Lower lobe of right lung (tissue), 2 donors: ENCODE data around the gene CWC27. TPM values are rescaled to one million over a fixed set of nuclear protein-coding genes. Genes with fewer than 3 reads are reported as not detected.

Source experiments
- ATAC-seq, 2 donors: fragments of 200-7000 bp; cut with Tn5 transposase; one replicate each; pipeline ENCODE4 v1.9.1; 2020 to 2022; ENCODE audit warnings: mild to moderate bottlenecking in 2 of 2, moderate library complexity in 2 of 2
- DNase-seq: peaks from one replicate; pipeline ENCODE4 v3.0.0-alpha.2; 2020
- H3K27ac ChIP-seq: fragments of 200-600 bp; one replicate; pipeline ENCODE4 v1.8.0; 2022
- H3K27me3 ChIP-seq: fragments of 200-600 bp; one replicate; pipeline ENCODE4 v1.8.0; 2022; ENCODE audit warnings: low read depth
- H3K36me3 ChIP-seq: fragments of 200-600 bp; one replicate; pipeline ENCODE4 v1.8.0; 2022; ENCODE audit warnings: mild to moderate bottlenecking
- H3K4me1 ChIP-seq: fragments of 200-600 bp; one replicate; pipeline ENCODE4 v1.8.0; 2022
- H3K4me3 ChIP-seq: fragments of 200-600 bp; one replicate; pipeline ENCODE4 v1.8.0; 2022; ENCODE audit warnings: mild to moderate bottlenecking
- H3K9me3 ChIP-seq: fragments of 200-600 bp; one replicate; pipeline ENCODE4 v1.8.0; 2022
- CTCF ChIP-seq: fragments of 200-600 bp; IDR thresholded peaks from one replicate; pipeline ENCODE4 v1.8.0; 2022; ENCODE audit warnings: antibody characterized with exemption, mild to moderate bottlenecking
- intact Hi-C: fragments of 100-400 bp; cut with DNase I; formaldehyde crosslinking; loops from one replicate; pipeline ENCODE4 v1.11.0; 2022
- total RNA-seq: library from RNA; stranded (reverse); fragmentation: NEBNext Ultra II Directional; extraction: Animal tissue kit (Norgen Biotek cat#: 25700); gene quantifications from one replicate; pipeline ENCODE4 v1.2.1, GENCODE V29; 2021
- donor health status: DM: no; HTN: yes; CAD: no; lungs with severe emphysema.

CWC27 gene
- total RNA-seq, 1 donor from 2014 or later: 17.3 TPM

DNA sequence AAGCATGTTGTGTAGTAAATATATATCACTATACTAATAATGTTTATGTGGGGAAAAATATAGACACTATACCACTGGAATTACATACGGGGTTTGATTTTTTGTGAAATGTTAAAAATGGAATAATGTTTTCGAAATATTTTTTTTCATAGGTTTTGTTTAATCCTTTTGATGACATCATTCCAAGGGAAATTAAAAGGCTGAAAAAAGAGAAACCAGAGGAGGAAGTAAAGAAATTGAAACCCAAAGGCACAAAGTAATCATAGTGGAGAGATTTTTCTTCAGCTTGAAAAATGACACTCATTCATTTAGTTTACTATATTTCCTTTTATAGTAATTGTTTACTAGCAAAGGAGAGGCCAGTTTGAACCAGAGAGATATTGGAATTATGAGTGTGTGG lies 17.6 kb downstream of the CWC27 start:
- TF ChIP-seq CTCF: no peak
- ATAC-seq (no peak), DNase-seq (no peak)
- H3K4me1 ChIP-seq: no peaks in the 10 kb centered on the region
- H3K27ac ChIP-seq: no peak overlapping the region
- H3K9me3 ChIP-seq: no peaks in the 10 kb centered on the region
- H3K4me3 ChIP-seq: no peak overlapping the region
- peaks cover 7% of the 10 kb centered on the region for H3K36me3 ChIP-seq
- intact Hi-C loops: loop anchor here (10.0 kb wide), 1 partner anchor 152 kb away; no protein-coding TSS in a partner anchor
- no peaks in the 10 kb centered on the region for H3K27me3 ChIP-seq

DNA sequence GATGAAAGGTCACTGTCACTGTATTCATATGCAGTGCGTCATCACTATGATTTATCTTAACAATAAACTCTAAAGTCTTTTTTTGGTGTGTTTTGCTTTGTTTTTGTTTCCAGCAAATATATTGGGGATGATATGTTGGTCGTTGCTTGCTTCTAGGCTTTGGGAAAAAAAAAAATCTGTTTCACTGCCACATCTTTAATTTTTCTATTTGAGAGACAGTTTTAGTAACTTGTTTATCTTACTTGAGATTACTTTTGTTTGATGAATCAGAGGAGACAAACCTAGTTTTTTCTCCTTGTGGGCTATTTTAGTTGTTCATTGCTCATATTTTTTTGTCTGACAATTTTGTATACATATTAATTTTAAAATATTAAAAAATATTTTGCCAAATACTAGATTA lies 19.4 kb downstream of the CWC27 start:
- H3K4me3 ChIP-seq: no peak overlapping the region
- intact Hi-C loops: loop anchor here (10.0 kb wide), 1 partner anchor 153 kb away; no protein-coding TSS in a partner anchor
- H3K9me3 ChIP-seq: no peaks in the 10 kb centered on the region
- H3K27ac ChIP-seq: no peak overlapping the region
- TF ChIP-seq CTCF: no peak
- no peaks in the 10 kb centered on the region for H3K27me3 ChIP-seq
- H3K36me3 ChIP-seq: peaks cover 7% of the 10 kb centered on the region
- no peak for DNase-seq
- no peaks in the 10 kb centered on the region for H3K4me1 ChIP-seq
- ATAC-seq: no peak

DNA sequence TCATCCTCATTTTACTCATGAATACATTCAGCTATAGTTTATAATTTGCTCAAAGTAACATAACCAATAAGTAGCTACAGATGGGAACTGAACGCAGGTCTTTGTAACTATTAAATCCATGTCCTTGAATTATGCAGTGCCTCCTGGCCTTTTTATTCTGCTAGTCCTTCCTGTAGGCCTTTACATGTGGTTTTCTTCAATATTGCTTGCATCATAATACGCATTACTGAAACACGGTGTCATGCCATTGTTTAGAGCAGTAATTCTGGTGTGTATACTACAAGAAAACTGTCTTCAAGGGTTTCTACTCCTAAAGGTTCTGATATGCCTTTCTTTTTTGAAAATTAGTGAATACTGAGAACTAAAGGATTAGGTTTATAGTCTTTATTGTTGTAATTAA lies 20.7 kb downstream of the CWC27 start:
- TF ChIP-seq CTCF: no peak
- Histone ChIP-seq H3K9me3 (no peaks in the 10 kb centered on the region), H3K27me3 (no peaks in the 10 kb centered on the region), H3K4me1 (no peaks in the 10 kb centered on the region), H3K4me3 (no peak overlapping the region), H3K27ac (no peak overlapping the region), H3K36me3 (peaks cover 7% of the 10 kb centered on the region)
- no peak for DNase-seq
- intact Hi-C loops: loop anchor here (10.0 kb wide), 1 partner anchor 155 kb away; no protein-coding TSS in a partner anchor
- no peak for ATAC-seq

DNA sequence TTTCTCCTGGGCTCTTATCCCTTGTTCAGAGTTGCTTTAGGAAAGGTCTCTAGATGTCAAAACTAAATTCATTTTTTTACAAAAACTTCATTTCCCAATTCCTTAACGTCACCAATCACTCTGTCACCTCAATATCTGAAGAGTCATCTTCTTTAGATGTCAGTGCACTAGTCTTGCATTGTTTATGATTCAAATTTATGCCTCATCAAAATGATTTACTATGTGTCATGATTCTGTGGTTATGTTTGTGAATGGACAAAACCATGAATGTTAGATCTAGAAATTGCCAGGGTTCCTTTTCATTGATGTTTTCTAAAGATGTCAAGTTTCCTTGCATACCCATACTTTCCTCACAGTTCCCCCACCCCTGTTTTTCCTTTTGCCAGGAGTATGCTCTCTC lies 21.5 kb downstream of the CWC27 start:
- Histone ChIP-seq H3K4me1 (no peaks in the 10 kb centered on the region), H3K27ac (no peak overlapping the region), H3K9me3 (no peaks in the 10 kb centered on the region), H3K27me3 (no peaks in the 10 kb centered on the region), H3K36me3 (peaks cover 7% of the 10 kb centered on the region), H3K4me3 (no peak overlapping the region)
- intact Hi-C loops: no loop called here
- TF ChIP-seq CTCF: no peak
- no peak for DNase-seq
- ATAC-seq: no peak

- no peak overlapping the region for H3K4me3 ChIP-seq
- no peak for DNase-seq
- no peaks in the 10 kb centered on the region for H3K4me1 ChIP-seq
- H3K9me3 ChIP-seq: no peaks in the 10 kb centered on the region
- no peak for ATAC-seq
- TF ChIP-seq CTCF: no peak
- H3K27me3 ChIP-seq: no peaks in the 10 kb centered on the region
- no peaks in the 10 kb centered on the region for H3K36me3 ChIP-seq
- intact Hi-C loops: no loop called here
- H3K27ac ChIP-seq: no peak overlapping the region
These were observed 23.7 kb downstream of the CWC27 start for GRCh38 chr5:64792469-64792868.
